ENCODE data around the gene NDP. TPM values are rescaled to one million over a fixed set of nuclear protein-coding genes. Genes with fewer than 3 reads are reported as not detected.

Gene NDP
- not detected in 2 replicates for total RNA-seq

GRCh38 chrX:43973249-43974099, at the start of gene NDP:
Gene NDP, minus strand, starts transcription at chrX:43973390. Its CDS starts 14,745 bp downstream, at chrX:43958645.
- Mint-ChIP-seq H3K36me3 (ENCODE audit: low read depth) (no peaks in the 10 kb centered on the region), H3K27me3 (peaks cover 21% of the 10 kb centered on the region), H3K4me3 (peak within 1 kb of the TSS; percentile 41), H3K9me3 (no peaks in the 10 kb centered on the region), H3K27ac (no peak within 1 kb of the TSS), H3K4me1 (peaks cover 16% of the 10 kb centered on the region)
- ChIA-PET POLR2A (no interaction called here), CTCF (no interaction called here)
- no peak for TF ChIP-seq CTCF (IDR thresholded peaks at IDR 0.05)
- DNase-seq (no peak), ATAC-seq (ENCODE audit: low read depth) (no peak)
- intact Hi-C loops (cut with micrococcal nuclease), result no loop called here

- H3K36me3 Mint-ChIP-seq (ENCODE audit: low read depth), result no peaks in the 10 kb centered on the region
- ATAC-seq (ENCODE audit: low read depth) (no peak), DNase-seq (no peak)
- no peaks in the 10 kb centered on the region for H3K4me1 Mint-ChIP-seq
- no peak for TF ChIP-seq CTCF (IDR thresholded peaks at IDR 0.05)
- POLR2A ChIA-PET, result no interaction called here
- no peak overlapping the region for H3K4me3 Mint-ChIP-seq
- CTCF ChIA-PET, result no interaction called here
- no peak overlapping the region for H3K27ac Mint-ChIP-seq
- no peaks in the 10 kb centered on the region for H3K27me3 Mint-ChIP-seq
- intact Hi-C loops (cut with micrococcal nuclease), result no loop called here
- H3K9me3 Mint-ChIP-seq, result no peaks in the 10 kb centered on the region
These were observed 49.8 kb upstream of the NDP start for GRCh38 chrX:44022964-44023363.

GRCh38 chrX:44020693-44021092, 47.5 kb upstream of the NDP start:
- H3K36me3 Mint-ChIP-seq (ENCODE audit: low read depth), result no peaks in the 10 kb centered on the region
- H3K27ac Mint-ChIP-seq, result no peak overlapping the region
- CTCF ChIA-PET, result no interaction called here
- H3K4me1 Mint-ChIP-seq, result peaks cover 2% of the 10 kb centered on the region
- DNase-seq, result no peak
- H3K4me3 Mint-ChIP-seq, result no peak overlapping the region
- ATAC-seq (ENCODE audit: low read depth), result no peak
- POLR2A ChIA-PET, result no interaction called here
- TF ChIP-seq CTCF (IDR thresholded peaks at IDR 0.05), result no peak
- H3K9me3 Mint-ChIP-seq, result no peaks in the 10 kb centered on the region
- H3K27me3 Mint-ChIP-seq, result no peaks in the 10 kb centered on the region
- intact Hi-C loops (cut with micrococcal nuclease), result no loop called here

GRCh38 chrX:44019911-44020310, 46.7 kb upstream of the NDP start:
- POLR2A ChIA-PET, result no interaction called here
- Mint-ChIP-seq H3K4me3 (no peak overlapping the region), H3K27ac (no peak overlapping the region), H3K9me3 (no peaks in the 10 kb centered on the region), H3K4me1 (peaks cover 2% of the 10 kb centered on the region), H3K36me3 (ENCODE audit: low read depth) (no peaks in the 10 kb centered on the region), H3K27me3 (no peaks in the 10 kb centered on the region)
- no peak for ATAC-seq (ENCODE audit: low read depth)
- DNase-seq, result no peak
- CTCF ChIA-PET, result no interaction called here
- no peak for TF ChIP-seq CTCF (IDR thresholded peaks at IDR 0.05)
- intact Hi-C loops (cut with micrococcal nuclease), result no loop called here

- H3K9me3 Mint-ChIP-seq, result no peaks in the 10 kb centered on the region
- ATAC-seq (ENCODE audit: low read depth) (no peak), DNase-seq (no peak)
- ChIA-PET POLR2A (no interaction called here), CTCF (no interaction called here)
- H3K4me3 Mint-ChIP-seq, result no peak overlapping the region
- H3K27me3 Mint-ChIP-seq, result no peaks in the 10 kb centered on the region
- H3K27ac Mint-ChIP-seq, result no peak overlapping the region
- no peaks in the 10 kb centered on the region for H3K36me3 Mint-ChIP-seq (ENCODE audit: low read depth)
- TF ChIP-seq CTCF (IDR thresholded peaks at IDR 0.05), result no peak
- intact Hi-C loops (cut with micrococcal nuclease), result no loop called here
- H3K4me1 Mint-ChIP-seq, result peaks cover 4% of the 10 kb centered on the region
These were observed 44.5 kb upstream of the NDP start for GRCh38 chrX:44017676-44018075.
